Peyer's patch (tissue), 4 donors: ENCODE measurements around the gene CNN2.

ENCODE experiments used
- CTCF ChIP-seq, 6 experiments: fragments of 450-650 bp in 4 of 6; fragments of 200-600 bp in 2 of 6; sonication (generic) in 1 of 6; IDR thresholded peaks; one replicate each; pipeline ENCODE4 v1.5.1; 2017 to 2019; ENCODE audit warnings: antibody characterized with exemption in 6 of 6, mild to moderate bottlenecking in 3 of 6, moderate library complexity in 1 of 6
- POLR2A ChIP-seq, 2 donors: fragments of 450-650 bp; IDR thresholded peaks; one replicate each; pipeline ENCODE4 v1.5.1; 2017; ENCODE audit warnings: antibody characterized with exemption in 2 of 2, mild to moderate bottlenecking in 2 of 2, moderate library complexity in 2 of 2

GRCh38 chr19:1012334-1012733, 14.1 kb upstream of the CNN2 start:
- TF ChIP-seq POLR2A (IDR thresholded peaks at IDR 0.05) (no peak), CTCF (IDR thresholded peaks at IDR 0.05) (no peak)
